Measurements from ENCODE around the gene CCDC197. TPM values are rescaled to one million over a fixed set of nuclear protein-coding genes. Genes with fewer than 3 reads are reported as not detected.
A peak's percentile ranks its signal among the peaks of the same experiment; 100 is the strongest.

CCDC197 gene
- total RNA-seq, 1 donor from 2014 or later: not detected

DNA sequence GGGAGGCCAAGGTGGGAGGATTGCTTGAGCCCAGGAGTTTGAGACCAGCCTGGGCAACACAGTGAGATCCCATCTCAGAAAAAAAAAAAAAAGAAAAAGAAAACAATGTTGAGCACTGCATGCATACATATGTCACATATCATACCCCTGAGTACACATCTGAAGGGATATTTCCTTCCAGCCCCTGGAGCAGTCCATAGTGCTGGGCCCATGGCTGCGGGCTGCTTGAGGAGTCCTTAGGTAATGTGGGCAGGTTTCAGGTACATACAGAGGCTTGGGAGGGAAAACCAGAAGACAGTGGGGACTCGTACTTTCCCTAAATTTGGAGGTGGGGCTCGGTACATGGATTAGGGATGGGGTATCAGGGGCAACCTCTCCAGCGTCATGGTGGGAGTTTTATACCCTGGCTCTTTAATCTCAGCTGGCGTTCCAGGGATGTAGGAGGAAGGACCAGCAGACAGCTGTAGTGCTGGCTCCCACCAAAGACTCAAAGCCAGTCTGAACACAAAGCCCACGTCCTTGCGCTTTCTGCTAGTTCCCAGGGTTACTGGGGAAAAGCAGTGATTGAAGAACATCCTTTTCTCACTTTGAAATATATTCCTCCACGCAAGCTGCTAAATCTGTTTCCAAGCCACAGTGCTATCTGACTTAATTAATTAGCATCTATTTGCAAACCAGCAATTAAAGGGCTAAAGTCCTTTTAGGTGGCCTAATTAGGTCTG is 34.2 kb downstream of the CCDC197 start:
- DNase-seq (ENCODE audit: extremely low spot score, unreplicated experiment): no peak
- TF ChIP-seq, protein P1, sequence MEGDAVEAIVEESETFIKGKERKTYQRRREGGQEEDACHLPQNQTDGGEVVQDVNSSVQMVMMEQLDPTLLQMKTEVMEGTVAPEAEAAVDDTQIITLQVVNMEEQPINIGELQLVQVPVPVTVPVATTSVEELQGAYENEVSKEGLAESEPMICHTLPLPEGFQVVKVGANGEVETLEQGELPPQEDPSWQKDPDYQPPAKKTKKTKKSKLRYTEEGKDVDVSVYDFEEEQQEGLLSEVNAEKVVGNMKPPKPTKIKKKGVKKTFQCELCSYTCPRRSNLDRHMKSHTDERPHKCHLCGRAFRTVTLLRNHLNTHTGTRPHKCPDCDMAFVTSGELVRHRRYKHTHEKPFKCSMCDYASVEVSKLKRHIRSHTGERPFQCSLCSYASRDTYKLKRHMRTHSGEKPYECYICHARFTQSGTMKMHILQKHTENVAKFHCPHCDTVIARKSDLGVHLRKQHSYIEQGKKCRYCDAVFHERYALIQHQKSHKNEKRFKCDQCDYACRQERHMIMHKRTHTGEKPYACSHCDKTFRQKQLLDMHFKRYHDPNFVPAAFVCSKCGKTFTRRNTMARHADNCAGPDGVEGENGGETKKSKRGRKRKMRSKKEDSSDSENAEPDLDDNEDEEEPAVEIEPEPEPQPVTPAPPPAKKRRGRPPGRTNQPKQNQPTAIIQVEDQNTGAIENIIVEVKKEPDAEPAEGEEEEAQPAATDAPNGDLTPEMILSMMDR (conservative IDR thresholded peaks at IDR 0.05): no peak
- Mint-ChIP-seq H3K4me1 (ENCODE audit: unreplicated experiment) (peaks cover 11% of the 10 kb centered on the region), H3K9me3 (no peaks in the 10 kb centered on the region), H3K27me3 (no peaks in the 10 kb centered on the region), H3K36me3 (no peaks in the 10 kb centered on the region), H3K27ac (no peak overlapping the region), H3K4me3 (no peak overlapping the region)

GRCh38 chr14:94031883-94032279 is 34.8 kb downstream of the CCDC197 start:
- no peaks in the 10 kb centered on the region for H3K27me3 Mint-ChIP-seq
- peaks cover 17% of the 10 kb centered on the region for H3K4me1 Mint-ChIP-seq (ENCODE audit: unreplicated experiment)
- no peak for DNase-seq (ENCODE audit: extremely low spot score, unreplicated experiment)
- no peaks in the 10 kb centered on the region for H3K9me3 Mint-ChIP-seq
- no peak overlapping the region for H3K4me3 Mint-ChIP-seq
- TF ChIP-seq, protein P1 (conservative IDR thresholded peaks at IDR 0.05): no peak
- no peaks in the 10 kb centered on the region for H3K36me3 Mint-ChIP-seq
- no peak overlapping the region for H3K27ac Mint-ChIP-seq

DNA sequence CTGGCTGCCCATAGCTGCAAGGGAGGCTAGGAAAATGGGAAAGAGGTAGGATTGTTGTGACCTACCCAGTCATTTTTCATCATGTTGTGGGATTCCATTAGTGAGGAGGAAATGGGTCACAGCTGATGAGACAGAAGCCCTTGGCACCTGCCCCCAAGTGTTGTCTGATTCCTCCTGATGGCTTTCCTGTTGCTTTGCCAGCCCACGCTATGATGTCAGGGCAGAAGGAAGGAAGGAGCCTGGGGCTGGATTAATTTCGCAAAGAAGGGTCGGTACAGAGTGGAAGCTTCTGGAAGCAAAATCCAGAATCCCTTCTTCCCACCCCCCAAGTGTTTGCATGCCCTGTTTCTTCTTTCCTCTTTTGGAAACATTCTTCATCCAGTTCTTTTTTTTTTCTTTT is 37.8 kb downstream of the CCDC197 start:
- no peak for DNase-seq (ENCODE audit: extremely low spot score, unreplicated experiment)
- Mint-ChIP-seq H3K27ac (no peak overlapping the region), H3K27me3 (no peaks in the 10 kb centered on the region), H3K9me3 (no peaks in the 10 kb centered on the region), H3K4me3 (no peak overlapping the region), H3K4me1 (ENCODE audit: unreplicated experiment) (peaks cover 6% of the 10 kb centered on the region), H3K36me3 (peaks cover 4% of the 10 kb centered on the region)
- TF ChIP-seq, protein P1 (conservative IDR thresholded peaks at IDR 0.05): no peak

- Mint-ChIP-seq H3K9me3 (no peaks in the 10 kb centered on the region), H3K4me3 (no peak overlapping the region), H3K27me3 (no peaks in the 10 kb centered on the region), H3K36me3 (peaks cover 4% of the 10 kb centered on the region), H3K4me1 (ENCODE audit: unreplicated experiment) (peaks cover 6% of the 10 kb centered on the region), H3K27ac (no peak overlapping the region)
- TF ChIP-seq, protein P1 (conservative IDR thresholded peaks at IDR 0.05): peak; percentile 83
- DNase-seq (ENCODE audit: extremely low spot score, unreplicated experiment): no peak
Observed at GRCh38 chr14:94036313-94037167, 39.4 kb downstream of the CCDC197 start.

- peaks cover 4% of the 10 kb centered on the region for H3K36me3 Mint-ChIP-seq
- H3K27ac Mint-ChIP-seq: no peak overlapping the region
- peaks cover 6% of the 10 kb centered on the region for H3K4me1 Mint-ChIP-seq (ENCODE audit: unreplicated experiment)
- no peaks in the 10 kb centered on the region for H3K27me3 Mint-ChIP-seq
- TF ChIP-seq, protein P1 (conservative IDR thresholded peaks at IDR 0.05): no peak
- no peaks in the 10 kb centered on the region for H3K9me3 Mint-ChIP-seq
- no peak overlapping the region for H3K4me3 Mint-ChIP-seq
- no peak for DNase-seq (ENCODE audit: extremely low spot score, unreplicated experiment)
Observed at GRCh38 chr14:94037954-94038353, 40.9 kb downstream of the CCDC197 start.
